HG02678 (cell line): ENCODE data around the gene FOXK1.
"Not testable (repeated sequence)": the region's sequence is repeated elsewhere in the genome, so short reads cannot be mapped to it uniquely, and the experiment has no call there.

ENCODE experiments used
- ATAC-seq: cut with Tn5 transposase; IDR thresholded peaks from one replicate; pipeline ENCODE4 v1.9.1; 2021; ENCODE audit warnings: mild to moderate bottlenecking, moderate library complexity; ENCODE audit not compliant: unreplicated experiment

Gene FOXK1

GRCh38 chr7:4681886-4682620 is at the start of gene FOXK1:
Gene FOXK1 (plus strand): TSS chr7:4682295. CDS start chr7:4682309, 14 bp downstream.
- ATAC-seq: peak; percentile 75

DNA sequence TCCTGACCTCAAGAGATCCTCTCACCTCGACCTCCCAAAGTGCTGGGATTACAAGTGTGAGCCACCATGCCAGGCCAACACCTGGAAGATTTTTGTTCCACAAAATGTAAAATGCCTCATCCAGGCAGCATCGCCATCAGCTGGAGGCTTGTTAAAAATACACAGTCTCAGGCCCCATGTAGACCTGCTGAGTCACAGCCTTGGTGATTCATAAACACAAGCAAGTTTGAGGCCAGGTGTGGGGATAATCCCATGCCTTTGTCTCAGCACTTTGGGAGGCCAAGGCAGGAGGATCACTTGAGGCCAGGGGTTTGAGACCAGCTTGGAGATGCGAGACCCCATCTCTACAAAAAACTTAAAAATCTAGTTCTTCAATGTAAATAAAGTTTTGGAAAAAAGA is 49.1 kb upstream of the FOXK1 start:
- no peak for ATAC-seq

DNA sequence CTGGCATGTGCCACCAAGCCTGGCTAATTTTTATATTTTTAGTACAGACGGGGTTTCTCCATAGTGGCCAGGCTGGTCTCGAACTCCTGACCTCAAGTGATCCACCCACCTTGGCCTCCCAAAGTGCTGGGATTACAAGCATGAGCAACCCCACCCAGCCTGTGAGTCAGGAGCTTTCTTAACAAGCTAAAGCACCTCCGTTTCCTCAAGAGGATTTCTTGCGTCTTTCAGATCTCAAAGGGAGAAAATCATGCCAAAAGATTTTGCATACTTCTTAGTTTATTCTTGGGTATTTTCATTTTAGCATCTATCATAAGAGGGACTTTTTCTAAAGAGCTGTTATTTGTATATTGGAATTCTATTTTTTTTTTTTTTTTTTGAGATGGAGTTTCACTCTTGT is 47.9 kb upstream of the FOXK1 start:
- no peak for ATAC-seq

DNA sequence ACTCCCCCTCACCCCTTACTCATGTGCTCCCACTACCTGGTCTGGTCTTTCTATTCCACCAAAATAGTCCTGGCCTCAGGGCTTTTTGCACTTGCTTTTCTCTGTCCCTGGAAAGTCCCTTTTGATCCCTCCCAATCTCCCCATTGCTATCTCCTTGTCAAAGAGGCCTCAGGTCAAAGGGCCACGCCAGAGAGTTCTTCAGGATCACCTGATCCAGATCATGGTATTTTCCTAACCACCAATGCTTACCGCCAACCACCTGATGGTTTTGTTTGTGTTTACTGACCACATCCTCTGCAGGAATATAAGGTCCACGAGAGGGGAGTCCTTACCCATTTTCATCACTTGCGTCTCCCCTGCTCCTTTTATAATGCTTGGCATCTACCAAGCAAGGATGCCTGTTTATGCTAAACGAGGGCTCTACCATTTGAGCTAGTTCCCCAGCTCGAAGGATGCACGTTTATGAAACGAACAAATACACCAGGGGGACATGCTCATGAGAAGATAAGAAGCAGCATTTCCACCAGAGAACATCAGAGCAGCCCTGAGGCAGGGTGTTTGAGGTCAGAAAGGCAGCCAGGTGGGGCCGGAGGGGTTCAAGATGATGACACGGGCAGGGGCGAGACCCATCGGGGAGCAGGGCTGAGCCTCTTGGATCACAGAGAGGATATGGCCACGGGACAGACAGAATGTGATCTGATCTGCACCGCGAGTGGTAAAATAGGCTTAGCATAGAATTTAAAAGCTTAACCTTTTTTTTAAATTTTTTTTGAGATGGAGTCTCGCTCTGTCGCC is 43.1 kb upstream of the FOXK1 start:
- no peak for ATAC-seq

- no peak for ATAC-seq
These were observed 40.9 kb upstream of the FOXK1 start for GRCh38 chr7:4641091-4641666.

- ATAC-seq: peak; percentile 80
These were observed 40.2 kb upstream of the FOXK1 start for GRCh38 chr7:4641667-4642467.

DNA sequence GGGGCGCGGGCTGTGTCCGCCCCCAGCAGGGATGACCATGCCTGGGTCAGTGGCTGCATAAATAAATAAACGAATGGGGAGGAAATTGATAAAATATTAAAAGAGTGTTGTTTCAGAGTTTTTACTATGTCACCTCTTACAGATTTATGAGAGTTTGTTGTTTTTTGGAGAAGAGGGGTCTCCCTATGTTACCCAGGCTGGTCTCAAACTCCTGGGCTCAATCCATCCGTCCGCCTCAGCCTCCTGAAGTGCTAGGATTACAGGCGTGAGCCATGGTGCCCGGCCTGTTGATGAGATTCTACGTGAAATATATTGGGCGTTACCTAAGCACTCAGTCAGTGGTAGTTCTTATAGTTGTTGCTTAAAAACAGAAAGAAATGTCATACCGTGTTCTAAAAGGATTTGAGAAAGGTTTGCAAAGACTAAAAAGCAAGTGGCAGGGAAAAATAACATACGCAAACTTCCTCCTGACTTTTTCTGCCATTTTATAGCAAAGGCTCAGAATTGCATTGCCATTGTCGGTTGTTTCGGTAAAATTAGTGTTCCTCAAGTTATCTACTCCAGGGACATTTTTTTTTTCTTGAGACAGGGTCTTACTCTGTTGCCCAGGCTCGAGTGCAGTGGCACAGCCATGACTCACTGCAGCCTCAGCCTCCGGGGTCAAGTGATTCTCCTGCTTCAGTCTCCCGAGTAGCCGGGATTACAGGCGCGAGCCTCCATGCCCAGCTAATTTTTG is 39.5 kb upstream of the FOXK1 start:
- no peak for ATAC-seq

- not testable (repeated sequence) for ATAC-seq
These were observed 39.0 kb upstream of the FOXK1 start for GRCh38 chr7:4643204-4643471.

DNA sequence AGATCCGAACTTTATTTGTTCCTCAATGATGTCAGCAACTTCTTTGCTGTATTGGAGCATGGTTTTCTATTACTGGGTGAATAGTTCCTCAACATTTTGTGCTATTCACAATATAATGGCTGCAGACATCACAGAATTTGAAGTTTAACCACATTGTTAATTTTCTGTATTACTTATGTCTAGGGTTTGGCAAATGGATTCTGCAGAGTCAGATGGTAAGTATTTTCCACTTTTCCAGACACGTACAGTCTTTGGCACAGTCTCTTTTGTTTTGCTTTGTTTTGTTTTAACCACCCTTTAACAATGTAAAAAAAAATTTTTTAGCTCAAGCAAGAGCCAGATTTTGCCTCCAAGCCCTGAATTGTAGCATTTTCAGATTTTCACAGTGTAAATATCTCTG is 36.8 kb upstream of the FOXK1 start:
- ATAC-seq: no peak

GRCh38 chr7:4648111-4648510 is 34.0 kb upstream of the FOXK1 start:
- no peak for ATAC-seq

- ATAC-seq: no peak
These were observed 31.6 kb upstream of the FOXK1 start for GRCh38 chr7:4650433-4651047.

DNA sequence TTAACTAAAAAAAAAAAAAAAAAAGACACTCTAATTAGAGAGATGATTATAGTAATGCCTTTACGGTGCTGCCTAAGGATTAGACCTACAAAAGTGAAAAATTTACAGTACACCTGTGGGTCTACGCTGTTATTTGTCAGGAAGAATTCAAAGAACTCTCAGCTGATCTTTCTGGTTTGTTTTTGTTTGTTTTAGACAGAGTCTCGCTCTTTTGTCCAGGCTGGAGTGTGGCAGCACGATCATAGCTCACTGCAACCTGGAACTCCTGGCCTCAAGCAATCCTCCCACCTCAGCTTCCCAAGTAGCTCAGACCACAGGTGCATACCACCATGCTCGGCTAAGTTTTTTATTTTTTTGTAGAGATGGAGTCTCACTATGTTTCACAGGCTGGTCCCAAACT is 28.3 kb upstream of the FOXK1 start:
- no peak for ATAC-seq

GRCh38 chr7:4655311-4655710 is 26.8 kb upstream of the FOXK1 start:
- no peak for ATAC-seq

GRCh38 chr7:4655896-4656295 is 26.2 kb upstream of the FOXK1 start:
- no peak for ATAC-seq

GRCh38 chr7:4657640-4658417 is 24.3 kb upstream of the FOXK1 start:
- ATAC-seq: no peak

DNA sequence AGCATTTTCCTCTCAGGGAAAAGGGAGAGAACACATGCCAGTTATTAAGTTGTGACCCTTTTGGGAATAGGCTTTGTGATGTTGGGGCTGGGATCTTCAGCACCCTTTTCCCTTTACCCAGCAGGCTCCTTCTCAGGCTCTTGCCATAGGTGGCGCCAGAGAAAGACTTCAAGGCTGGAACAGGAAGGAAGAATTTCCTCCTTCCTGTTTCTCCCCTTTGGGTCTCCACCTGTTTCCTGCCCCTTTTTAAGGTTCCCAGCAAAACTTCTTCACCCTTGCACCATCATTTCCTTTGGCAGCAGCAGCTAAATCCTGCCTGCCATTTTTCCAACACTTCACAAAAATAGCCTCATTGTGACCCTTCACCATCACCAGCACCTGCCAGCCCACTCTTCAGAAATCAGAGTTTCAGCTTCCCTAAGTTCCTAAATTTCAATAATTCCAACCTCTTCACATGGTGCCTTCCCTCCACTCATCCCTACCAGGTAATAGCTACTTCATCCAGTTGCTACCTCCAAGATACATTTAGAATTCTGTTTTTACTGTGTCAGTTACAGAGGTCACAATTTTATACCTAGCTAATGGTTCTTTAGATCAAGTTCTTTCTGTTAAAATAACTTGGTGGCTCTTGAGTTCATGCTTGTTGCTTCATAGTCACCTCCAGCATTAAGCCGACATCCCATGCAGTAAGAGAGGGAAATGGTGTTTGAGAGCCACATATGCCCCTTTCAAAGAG is 22.4 kb upstream of the FOXK1 start:
- ATAC-seq: no peak

DNA sequence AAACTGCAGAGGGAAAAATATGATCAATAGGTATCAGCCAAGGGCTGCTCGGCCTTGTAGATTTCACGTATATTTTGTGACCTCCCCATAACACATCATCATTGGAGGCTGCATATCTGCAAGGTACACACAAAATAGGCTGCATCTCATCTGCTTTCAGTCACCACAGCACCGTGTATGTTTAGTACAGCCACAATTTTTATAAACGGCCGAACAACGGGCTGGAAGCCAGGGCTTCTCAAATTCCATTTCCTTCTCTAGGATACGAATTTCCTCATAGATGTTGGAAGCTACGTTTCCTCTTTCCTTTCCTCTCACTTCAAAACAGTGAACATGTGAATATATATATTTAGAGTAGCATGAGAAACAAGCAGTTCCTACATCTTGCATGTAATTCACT is 20.2 kb upstream of the FOXK1 start:
- no peak for ATAC-seq

DNA sequence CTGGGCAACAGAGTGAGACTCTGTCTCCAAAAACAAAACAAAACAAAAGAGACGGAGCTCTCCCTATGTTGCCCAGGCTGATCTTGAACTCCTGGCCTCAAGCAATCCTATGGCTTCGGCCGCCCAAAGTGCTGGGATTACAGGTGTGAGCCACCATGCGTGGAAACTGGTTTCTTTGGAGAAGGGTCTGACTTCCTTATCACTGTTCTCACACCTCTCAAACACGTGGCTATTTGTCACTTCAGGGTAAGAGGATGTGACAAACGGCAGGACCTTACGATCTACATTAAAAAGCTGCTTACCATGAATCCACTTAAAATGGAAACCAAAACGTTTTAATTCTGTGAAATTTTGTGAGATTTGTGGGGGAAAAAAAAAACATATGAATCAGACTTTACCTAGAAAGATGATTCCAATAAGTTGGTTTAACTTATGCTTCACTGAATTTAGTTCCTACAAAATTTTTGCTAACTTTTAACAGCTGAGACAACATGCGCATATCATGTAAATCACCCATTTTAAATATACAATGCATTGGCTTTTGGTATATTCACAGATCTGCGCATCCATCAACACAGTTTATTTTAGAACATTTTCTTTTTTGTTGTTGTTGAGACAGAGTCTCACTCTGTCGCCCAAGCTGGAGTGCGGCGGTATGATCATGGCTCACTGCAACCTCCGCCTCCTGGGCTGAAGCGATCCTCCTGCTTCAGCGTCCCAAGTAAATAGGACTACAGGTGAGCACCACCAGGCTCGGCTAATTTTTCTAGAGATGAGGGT is 18.7 kb upstream of the FOXK1 start:
- no peak for ATAC-seq
